ENCODE data around the gene CYP27C1.

GRCh38 chr2:127183771-127184170 is 36.3 kb downstream of the CYP27C1 start:
- no peak for TF ChIP-seq NONO (IDR thresholded peaks at IDR 0.05; ENCODE audit: low read depth in 2 of 2, low read length in 1 of 2)
- TF ChIP-seq MYC (IDR thresholded peaks at IDR 0.05; ENCODE audit: low read depth, low read length) = no peak
- TF ChIP-seq MYC (CRISPR knock-in tag; IDR thresholded peaks at IDR 0.05; ENCODE audit: borderline replicate concordance, low read depth) = no peak
- TF ChIP-seq CTCF (IDR thresholded peaks at IDR 0.05 in 2 of 3, conservative IDR thresholded peaks at IDR 0.05 in 1 of 3; ENCODE audit: insufficient read depth in 2 of 3, low read depth in 1 of 3, low read length in 3 of 3) = no peak
- TF ChIP-seq ZNF780A (CRISPR knock-in tag; IDR thresholded peaks at IDR 0.05) = no peak
